Calu3 (cell line): Measurements from ENCODE around the gene NLGN1. TPM values are rescaled to one million over a fixed set of nuclear protein-coding genes. Genes with fewer than 3 reads are reported as not detected.

Experiments used
- BruUV-seq: library from RNA; stranded (reverse); fragments of 400-500 nt; replicated peaks from 2 replicates; lab custom pipeline; 2021; lab: Mats Ljungman, UMichigan
- CTCF ChIA-PET: fragments of 300-600 bp; sonication (Branson Sonifier 250); formaldehyde crosslinking; loops from one replicate; lab custom pipeline; 2022; ENCODE audit warnings: antibody characterized with exemption; lab: Charles Lee
- DNase-seq: peaks from one replicate; pipeline ENCODE4 v3.0.0; 2022
- H3K27ac Mint-ChIP-seq: one replicate; pipeline ENCODE4 v1.8.0; 2022; ENCODE audit warnings: mixed read lengths; ENCODE audit not compliant: unreplicated experiment
- H3K27me3 Mint-ChIP-seq: one replicate; pipeline ENCODE4 v1.8.0; 2022; ENCODE audit warnings: mixed read lengths; ENCODE audit not compliant: unreplicated experiment
- H3K36me3 Mint-ChIP-seq: one replicate; pipeline ENCODE4 v1.8.0; 2022; ENCODE audit warnings: mild to moderate bottlenecking, moderate library complexity, mixed read lengths; ENCODE audit not compliant: insufficient read depth, unreplicated experiment
- H3K4me1 Mint-ChIP-seq: one replicate; pipeline ENCODE4 v1.8.0; 2022; ENCODE audit warnings: mild to moderate bottlenecking, low read depth, mixed read lengths; ENCODE audit not compliant: unreplicated experiment
- H3K4me3 Mint-ChIP-seq: one replicate; pipeline ENCODE4 v1.8.0; 2022; ENCODE audit warnings: mild to moderate bottlenecking, low read depth, moderate library complexity, mixed read lengths; ENCODE audit not compliant: unreplicated experiment
- H3K9me3 Mint-ChIP-seq: one replicate; pipeline ENCODE4 v1.8.0; 2022; ENCODE audit warnings: low read depth, mixed read lengths; ENCODE audit not compliant: unreplicated experiment
- CTCF ChIP-seq: fragments of 200-600 bp; IDR thresholded peaks from one replicate; pipeline ENCODE4 v1.8.0; 2022; ENCODE audit warnings: antibody characterized with exemption; ENCODE audit not compliant: unreplicated experiment
- intact Hi-C: fragments of 100-400 bp; cut with micrococcal nuclease; formaldehyde crosslinking; loops from one replicate; pipeline ENCODE4 v1.10.0; 2022; ENCODE audit not compliant: unreplicated experiment
- total RNA-seq: library from RNA; stranded (reverse); gene quantifications from 2 replicates; pipeline ENCODE4 v1.2.3, GENCODE V29; 2022

NLGN1 gene
- total RNA-seq, 1 experiment from 2014 or later, result 2.6 TPM

- Mint-ChIP-seq H3K4me3 (no peak overlapping the region), H3K36me3 (no peaks in the 10 kb centered on the region), H3K4me1 (no peaks in the 10 kb centered on the region), H3K27me3 (no peaks in the 10 kb centered on the region), H3K27ac (no peak overlapping the region), H3K9me3 (no peaks in the 10 kb centered on the region)
- no peak for TF ChIP-seq CTCF
- BruUV-seq, result no TSS peak
- DNase-seq, result no peak
- intact Hi-C loops, result no loop called here
- CTCF ChIA-PET, result no interaction called here
These were observed 429.5 kb downstream of the NLGN1 start for GRCh38 chr3:173826901-173827609.

- CTCF ChIA-PET, result no interaction called here
- no peaks in the 10 kb centered on the region for H3K36me3 Mint-ChIP-seq
- DNase-seq, result no peak
- H3K9me3 Mint-ChIP-seq, result peaks cover 3% of the 10 kb centered on the region
- no peaks in the 10 kb centered on the region for H3K27me3 Mint-ChIP-seq
- no peaks in the 10 kb centered on the region for H3K4me1 Mint-ChIP-seq
- no peak overlapping the region for H3K4me3 Mint-ChIP-seq
- intact Hi-C loops, result no loop called here
- TF ChIP-seq CTCF, result no peak
- no TSS peak for BruUV-seq
- no peak overlapping the region for H3K27ac Mint-ChIP-seq
These were observed 441.1 kb downstream of the NLGN1 start for GRCh38 chr3:173838644-173839043.

GRCh38 chr3:173839859-173840258 lies 442.3 kb downstream of the NLGN1 start:
- TF ChIP-seq CTCF, result no peak
- Mint-ChIP-seq H3K27me3 (no peaks in the 10 kb centered on the region), H3K27ac (no peak overlapping the region), H3K4me3 (no peak overlapping the region), H3K9me3 (peaks cover 3% of the 10 kb centered on the region), H3K36me3 (no peaks in the 10 kb centered on the region), H3K4me1 (no peaks in the 10 kb centered on the region)
- DNase-seq, result no peak
- BruUV-seq, result no TSS peak
- intact Hi-C loops, result no loop called here
- CTCF ChIA-PET, result interaction anchor here (0.7 kb wide), 2 partner anchors 97 to 724 kb away, joined by 4 to 8 read pairs; no protein-coding TSS in a partner anchor

GRCh38 chr3:173841334-173841733 lies 443.8 kb downstream of the NLGN1 start:
- CTCF ChIA-PET, result no interaction called here
- H3K4me1 Mint-ChIP-seq, result no peaks in the 10 kb centered on the region
- no peak overlapping the region for H3K27ac Mint-ChIP-seq
- no TSS peak for BruUV-seq
- no peaks in the 10 kb centered on the region for H3K27me3 Mint-ChIP-seq
- no peaks in the 10 kb centered on the region for H3K36me3 Mint-ChIP-seq
- no peak overlapping the region for H3K4me3 Mint-ChIP-seq
- no peak for DNase-seq
- intact Hi-C loops, result no loop called here
- no peak for TF ChIP-seq CTCF
- peaks cover 3% of the 10 kb centered on the region for H3K9me3 Mint-ChIP-seq
